M059J (cell line): ENCODE results near the gene CLCN4. TPM values are rescaled to one million over a fixed set of nuclear protein-coding genes. Genes with fewer than 3 reads are reported as not detected.

Source experiments
- DNase-seq: peaks from one replicate; pipeline ENCODE4 v3.0.0-alpha.2; 2012; ENCODE audit warnings: low read depth
- total RNA-seq: library from RNA; depleted of rRNA; stranded (reverse); fragments of >200 nt; shearing (Covaris generic); gene quantifications from 2 replicates; pipeline ENCODE4 v1.2.3, GENCODE V29; 2014

The CLCN4 gene
- total RNA-seq, 1 experiment from 2014 or later, result 3.0 TPM

DNA sequence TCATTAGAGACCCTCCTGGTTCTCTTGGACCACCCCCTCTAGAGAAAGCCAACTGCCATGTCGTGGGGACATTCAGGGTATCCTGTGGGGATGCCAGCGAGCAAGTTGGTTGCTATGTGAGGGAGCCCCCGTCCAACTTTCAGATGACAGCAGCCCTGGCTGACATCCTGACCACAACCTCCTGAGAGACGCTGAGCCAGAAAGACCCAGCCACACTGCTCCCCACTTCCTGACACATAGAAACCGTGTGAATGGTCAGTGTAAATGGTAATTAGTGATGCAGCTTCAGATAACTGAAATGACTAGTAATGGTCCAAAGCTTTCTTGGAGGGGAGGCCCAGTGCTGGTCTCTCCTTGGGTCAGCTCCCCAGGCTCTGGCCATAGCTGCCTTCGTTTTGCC lies 10.8 kb downstream of the CLCN4 start:
- DNase-seq, result peak; percentile 29

DNA sequence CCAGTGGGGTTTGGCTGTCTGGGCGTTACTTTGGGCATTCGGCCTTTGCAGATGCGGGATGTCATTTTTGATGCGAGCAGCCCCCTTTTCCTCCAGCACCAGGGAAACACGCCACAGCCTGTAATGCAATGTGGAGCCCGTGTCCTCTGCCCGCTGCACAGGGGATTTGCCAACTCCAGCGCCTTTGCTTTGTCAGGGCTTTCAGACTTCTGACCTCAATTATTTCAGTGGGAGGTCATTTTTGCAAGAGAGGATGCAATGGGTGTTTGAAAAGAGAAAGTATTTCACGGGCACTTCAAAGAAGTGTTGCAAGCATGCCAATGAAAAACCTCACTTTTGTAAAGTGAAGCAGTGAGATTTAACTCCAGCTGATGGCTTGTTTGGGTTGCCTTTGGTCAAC lies 11.5 kb downstream of the CLCN4 start:
- DNase-seq, result peak; percentile 13

- DNase-seq, result no peak
Measured at GRCh38 chrX:10169175-10169574, 12.4 kb downstream of the CLCN4 start.

DNA sequence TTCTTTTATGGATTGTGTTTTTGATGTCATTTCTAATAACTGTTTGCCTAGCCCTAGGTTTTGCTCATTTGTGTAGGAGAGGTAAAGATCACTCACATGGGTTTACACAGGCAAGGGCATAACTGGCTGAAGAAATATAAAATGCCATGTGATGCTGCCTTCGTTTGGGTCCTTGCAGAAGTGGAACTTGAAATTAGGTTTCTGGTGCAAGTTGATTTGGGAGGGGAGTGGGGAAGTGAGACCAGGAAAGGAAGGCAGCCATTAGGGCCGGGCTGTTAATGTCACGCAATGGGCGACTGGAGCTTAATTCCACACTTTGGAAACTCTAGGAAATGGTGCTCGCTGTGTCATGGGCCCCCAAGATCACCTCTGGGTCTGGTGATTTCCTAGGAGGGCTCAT lies 14.5 kb downstream of the CLCN4 start:
- DNase-seq, result no peak

- DNase-seq, result no peak
Measured at GRCh38 chrX:10172877-10173276, 16.1 kb downstream of the CLCN4 start.

DNA sequence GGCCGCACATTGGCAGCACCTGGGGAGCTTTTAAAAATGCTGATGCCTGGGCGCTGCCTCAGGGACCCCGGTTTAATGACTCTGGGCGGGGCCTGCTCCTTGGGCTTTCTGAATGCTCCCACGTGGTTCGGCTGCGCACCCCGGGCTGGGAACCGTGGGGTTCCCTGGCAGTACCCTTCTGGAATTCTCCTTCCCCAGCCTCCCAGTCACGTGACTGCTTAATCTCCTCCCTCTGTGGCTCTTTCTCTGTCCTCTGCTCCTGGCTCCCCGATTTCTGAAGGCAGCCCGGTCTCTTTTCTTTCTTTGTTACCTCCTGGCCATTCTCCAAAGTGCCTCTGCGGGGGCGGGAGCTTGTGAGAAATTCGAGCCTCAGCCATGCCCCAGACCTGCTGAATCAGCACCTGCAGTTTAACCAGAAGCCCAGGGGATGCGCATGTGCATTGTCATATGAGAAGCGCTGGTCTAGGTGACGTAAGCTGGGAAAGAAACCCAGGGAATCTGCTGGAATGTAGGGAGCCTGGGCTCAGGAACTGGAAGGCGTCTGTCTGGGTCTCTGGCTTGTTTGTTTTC lies 16.6 kb downstream of the CLCN4 start:
- peak; percentile 55 for DNase-seq

DNA sequence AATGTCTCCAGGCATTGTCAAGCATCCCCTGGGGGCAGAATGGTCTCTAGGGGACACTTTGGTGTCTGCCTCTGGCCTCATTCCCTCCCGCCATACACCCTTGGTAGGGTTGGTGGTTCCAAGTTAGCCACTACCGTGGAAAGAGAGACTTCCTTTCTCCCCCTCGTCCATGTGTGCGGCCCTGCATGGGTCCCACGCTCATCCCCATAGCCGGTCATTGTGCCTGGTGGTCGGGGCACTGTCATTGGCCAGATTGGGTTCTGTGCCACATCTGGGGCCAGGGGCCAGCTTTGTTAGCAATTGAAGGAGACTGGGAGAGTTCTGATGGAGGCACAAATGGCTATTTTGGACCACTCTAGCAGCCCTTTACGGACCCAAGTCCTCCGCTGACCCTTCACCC lies 17.3 kb downstream of the CLCN4 start:
- DNase-seq, result no peak

GRCh38 chrX:10174810-10175209 lies 18.0 kb downstream of the CLCN4 start:
- DNase-seq, result no peak

DNA sequence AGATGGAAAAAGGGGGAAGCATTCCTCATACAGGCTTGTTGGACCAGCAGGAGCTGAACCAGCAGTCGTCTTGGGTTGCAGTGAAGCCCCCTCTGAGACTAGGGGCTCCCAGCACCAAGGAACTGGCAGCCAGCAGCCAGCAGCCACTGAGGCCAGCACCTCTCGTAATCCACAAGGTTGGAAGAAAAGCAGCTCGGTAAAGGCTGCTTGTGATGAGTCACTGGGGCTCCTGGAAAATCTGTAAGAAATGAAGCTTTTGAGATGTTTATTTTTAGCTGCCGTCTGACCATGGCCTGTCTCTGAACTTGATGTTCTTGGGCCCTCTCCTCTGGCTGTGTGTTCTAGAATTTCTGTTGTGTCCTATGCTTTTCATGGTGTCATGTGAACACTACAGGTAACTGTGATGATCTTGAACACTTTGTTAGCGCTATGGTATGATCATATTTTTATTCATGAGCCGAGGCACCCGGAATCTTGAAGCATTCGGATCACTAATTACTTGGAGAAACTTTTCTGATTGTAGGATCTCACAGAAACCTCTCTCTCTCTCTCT lies 18.6 kb downstream of the CLCN4 start:
- DNase-seq, result peak; percentile 72

DNA sequence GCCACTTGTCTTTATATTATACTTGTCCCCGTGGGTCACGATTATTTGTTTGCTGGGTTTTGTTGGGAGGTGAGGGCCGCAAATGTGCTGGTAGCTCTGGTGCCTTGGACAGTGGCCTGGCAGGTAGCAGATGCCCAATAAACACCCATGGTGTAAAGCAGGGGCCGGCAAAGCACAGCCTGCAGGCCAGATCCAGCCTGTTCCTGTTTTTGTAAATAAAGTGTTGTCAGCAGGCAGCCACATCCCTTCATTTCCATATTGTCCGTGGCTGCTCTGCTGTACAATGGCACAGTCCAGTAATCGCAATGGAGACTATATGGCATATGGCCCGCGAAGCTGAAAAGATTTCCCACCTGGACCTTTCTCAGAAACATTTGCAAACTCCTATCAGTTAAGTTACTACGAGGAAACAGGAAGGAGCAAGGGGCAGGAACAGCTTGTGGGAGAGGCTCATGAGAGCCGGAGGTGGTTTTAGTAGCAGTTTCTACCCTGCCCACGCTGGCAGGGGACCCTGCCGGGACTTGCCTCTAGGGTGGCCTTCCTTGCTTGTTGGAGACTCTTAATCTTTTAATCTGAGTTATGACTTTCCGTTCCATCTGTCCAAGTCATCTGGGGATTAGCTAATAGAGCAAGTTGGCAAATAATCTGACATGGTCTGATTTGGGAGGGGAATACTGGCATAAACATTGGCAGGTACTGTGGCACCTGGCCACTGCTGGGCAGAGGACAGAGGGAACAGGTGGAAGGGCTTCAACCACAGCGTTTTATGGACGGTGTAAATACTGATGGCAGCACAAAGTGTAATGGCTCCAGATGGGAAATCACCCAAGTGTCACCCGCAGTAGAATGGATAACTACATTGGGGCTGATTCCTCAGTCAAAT lies 19.6 kb downstream of the CLCN4 start:
- no peak for DNase-seq

DNA sequence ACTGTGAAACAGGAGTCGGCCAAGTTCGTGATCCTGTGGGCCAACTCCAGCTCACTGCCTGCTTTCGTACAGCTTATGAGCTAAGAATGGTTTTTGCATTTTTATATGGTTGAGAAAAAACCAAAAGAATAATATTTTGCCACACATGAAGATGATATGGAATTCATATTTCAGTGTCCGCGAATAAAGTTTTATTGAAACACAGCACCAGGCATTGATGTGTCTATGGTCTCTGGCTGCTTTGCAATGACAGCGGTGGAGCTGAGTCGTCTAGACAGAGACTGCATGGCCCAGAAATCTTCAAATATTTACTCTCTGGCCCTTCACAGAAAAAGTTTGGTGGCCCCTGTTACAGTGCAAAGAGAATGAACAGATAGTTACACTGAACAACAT lies 20.2 kb downstream of the CLCN4 start:
- DNase-seq, result no peak

GRCh38 chrX:10177601-10178000 lies 20.8 kb downstream of the CLCN4 start:
- DNase-seq, result no peak

DNA sequence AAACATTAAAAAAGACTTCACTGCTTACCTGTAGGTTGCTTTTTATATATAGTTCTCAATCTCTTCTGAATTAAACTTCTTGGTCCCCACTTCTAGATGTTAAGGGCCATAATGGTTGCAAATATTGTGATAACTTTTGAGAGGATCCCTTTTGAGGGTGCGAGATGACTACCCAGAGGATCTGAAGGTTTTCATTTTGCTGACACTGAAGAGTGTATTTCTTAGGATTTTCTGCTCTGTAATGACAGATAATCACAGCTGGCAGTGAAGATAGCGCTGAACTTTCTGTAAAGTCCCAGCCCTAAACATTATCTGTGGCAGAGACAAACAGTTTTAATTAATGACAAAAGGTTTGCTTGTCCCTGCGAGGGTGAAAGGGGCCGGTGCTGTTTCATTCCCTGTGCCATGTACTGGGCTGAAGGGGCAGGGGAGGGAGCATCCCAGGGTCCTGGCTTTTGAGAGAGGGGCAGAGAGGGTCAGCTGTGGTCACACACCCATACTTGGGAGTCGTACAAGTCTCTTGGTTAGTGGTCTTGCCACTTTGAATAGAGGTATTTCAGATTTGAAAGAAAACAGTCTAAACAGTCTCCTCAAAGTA lies 22.2 kb downstream of the CLCN4 start:
- DNase-seq, result no peak

GRCh38 chrX:10183760-10184159 lies 27.0 kb downstream of the CLCN4 start:
- DNase-seq, result no peak

DNA sequence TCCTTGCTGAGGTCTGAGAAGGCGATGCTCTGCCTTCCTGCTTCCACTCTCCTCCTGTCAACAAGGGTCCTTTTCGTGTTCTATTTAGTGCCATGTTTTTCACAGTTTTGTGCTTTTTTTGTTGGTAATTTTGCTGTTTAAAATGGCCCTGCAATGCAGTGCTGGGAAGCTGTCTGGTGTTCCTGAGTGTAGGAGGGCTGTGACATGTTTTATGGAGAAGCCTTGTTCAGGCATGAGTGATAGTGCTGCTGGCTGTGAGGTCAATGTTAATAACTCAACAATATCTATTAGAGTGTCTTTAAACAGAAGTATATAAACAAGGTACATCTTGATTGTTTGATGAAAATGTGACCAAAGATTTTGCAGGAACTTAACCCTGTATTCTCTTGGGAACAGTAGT lies 27.6 kb downstream of the CLCN4 start:
- no peak for DNase-seq

DNA sequence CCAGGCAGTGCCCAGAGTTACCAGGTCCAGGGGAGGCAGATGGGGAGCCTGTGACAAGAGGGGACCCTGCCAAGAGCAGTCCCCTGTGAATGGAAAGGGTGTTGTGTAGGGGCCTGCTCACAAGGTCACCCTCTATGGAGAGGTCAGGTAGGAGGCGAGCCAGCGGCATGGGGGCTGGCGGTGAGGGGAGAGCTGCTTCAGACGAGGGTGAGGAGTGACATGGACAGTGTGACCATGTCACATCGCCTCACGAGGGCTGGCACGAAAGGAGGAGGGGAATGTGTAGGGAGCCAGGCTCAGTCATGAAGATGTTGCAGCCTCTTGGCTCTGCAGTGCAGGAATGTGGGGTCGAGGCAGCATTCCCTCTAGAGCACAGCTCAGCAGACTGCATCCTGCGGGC lies 29.6 kb downstream of the CLCN4 start:
- no peak for DNase-seq

DNA sequence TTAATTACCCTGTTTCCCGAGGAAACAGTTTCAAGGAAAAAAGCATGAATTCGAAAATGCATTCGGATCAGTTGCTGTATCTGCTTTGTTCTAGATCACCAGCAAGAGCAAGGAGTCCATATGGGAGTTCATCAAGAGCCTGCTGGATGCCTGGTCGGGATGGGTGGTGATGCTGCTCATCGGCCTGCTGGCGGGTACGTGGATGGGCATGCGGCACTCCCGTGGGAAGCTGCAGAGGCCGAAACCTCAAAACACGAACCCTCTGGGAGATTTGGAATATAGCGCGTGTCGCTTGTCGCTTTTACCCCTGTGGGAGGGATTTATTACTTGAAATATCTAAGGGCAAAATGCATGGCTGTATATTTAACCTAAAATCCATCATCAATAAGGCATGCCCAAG lies 30.6 kb downstream of the CLCN4 start:
- DNase-seq, result no peak

GRCh38 chrX:10189317-10190268 lies 32.8 kb downstream of the CLCN4 start:
- peak; percentile 63 for DNase-seq

- peak; percentile 74 for DNase-seq
Measured at GRCh38 chrX:10190367-10190766, 33.6 kb downstream of the CLCN4 start.

DNA sequence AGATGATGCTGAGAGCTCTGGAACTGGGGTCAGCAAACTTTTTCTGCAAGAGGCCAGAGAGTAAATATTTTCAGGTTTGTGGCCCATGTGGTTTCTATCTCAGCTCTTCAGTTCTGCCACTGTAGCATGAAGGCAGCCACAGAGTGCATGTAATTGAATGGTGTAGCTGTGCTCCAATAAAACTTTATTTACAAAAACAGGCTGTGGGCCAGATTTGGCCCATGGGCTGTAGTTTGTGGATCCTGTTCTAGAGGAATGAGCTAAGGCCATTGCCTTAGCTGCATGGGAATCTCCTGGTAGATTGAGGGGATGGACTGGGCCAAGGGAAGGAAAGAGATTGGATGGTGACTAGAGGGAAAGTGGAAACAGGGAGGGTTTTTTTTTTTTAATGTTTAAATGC lies 36.8 kb downstream of the CLCN4 start:
- DNase-seq, result no peak

GRCh38 chrX:10195425-10195824 lies 38.6 kb downstream of the CLCN4 start:
- no peak for DNase-seq

DNA sequence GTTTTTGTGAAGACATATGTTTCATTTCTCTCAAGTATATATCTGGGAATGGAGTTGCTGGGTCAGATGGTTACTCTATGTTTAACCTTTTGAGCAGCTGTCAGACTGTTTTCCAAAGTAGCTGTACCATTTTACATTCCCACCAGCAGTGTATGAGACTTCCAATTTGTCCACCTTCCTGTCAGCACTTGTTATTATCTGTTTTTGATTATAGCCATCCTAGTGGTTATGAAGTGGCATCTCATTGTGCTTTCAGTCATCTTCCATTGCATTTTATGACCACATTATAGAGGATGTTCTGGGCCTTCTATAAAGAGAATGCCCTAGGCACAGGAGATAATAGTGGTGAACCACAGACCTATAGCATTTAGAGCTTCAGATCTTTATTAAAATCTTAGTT lies 39.2 kb downstream of the CLCN4 start:
- DNase-seq, result no peak
